HFFc6 (cell line): ENCODE results near the gene KIAA1755. TPM values are rescaled to one million over a fixed set of nuclear protein-coding genes. Genes with fewer than 3 reads are reported as not detected.
A peak's percentile ranks its signal among the peaks of the same experiment; 100 is the strongest.

Source experiments
- DNase-seq: peaks from one replicate; pipeline ENCODE4 v3.0.0-alpha.2; 2018
- H3K27ac Mint-ChIP-seq: 2 replicates; pipeline ENCODE4 v1.8.0; 2020; ENCODE audit warnings: mild to moderate bottlenecking, mixed read lengths
- H3K27me3 Mint-ChIP-seq: 2 replicates; pipeline ENCODE4 v1.8.0; 2021; ENCODE audit warnings: mild to moderate bottlenecking, moderate library complexity, mixed read lengths; ENCODE audit not compliant: insufficient read depth
- H3K36me3 Mint-ChIP-seq: 2 replicates; pipeline ENCODE4 v1.8.0; 2021; ENCODE audit warnings: low read depth, mixed read lengths
- H3K4me1 Mint-ChIP-seq: 2 replicates; pipeline ENCODE4 v1.8.0; 2020; ENCODE audit warnings: low read depth, mixed read lengths
- H3K4me3 Mint-ChIP-seq: 2 replicates; pipeline ENCODE4 v1.8.0; 2020; ENCODE audit warnings: mild to moderate bottlenecking, moderate library complexity, mixed read lengths
- H3K9me3 Mint-ChIP-seq: 2 replicates; pipeline ENCODE4 v1.8.0; 2020; ENCODE audit warnings: mild to moderate bottlenecking, mixed read lengths
- total RNA-seq, 6 experiments: library from RNA; stranded (reverse); fragmentation: NEBNext Ultra II Directional; extraction: Animal tissue kit (Norgen Biotek cat#: 25700); gene quantifications; 2 replicates in 1 of 6; 3 replicates in 5 of 6; pipeline ENCODE4 v1.2.3, GENCODE V29; 2021
- TF ChIP-seq, protein P1 (sequence below): fragments of 200-600 bp; sonication (generic); IDR thresholded peaks from 2 replicates; pipeline ENCODE4 v1.5.0; 2021; ENCODE audit warnings: antibody characterized with exemption, mild to moderate bottlenecking

KIAA1755 gene
- total RNA-seq, 6 experiments from 2014 or later: 1.2 to 4.4 (median 2.2) TPM

DNA sequence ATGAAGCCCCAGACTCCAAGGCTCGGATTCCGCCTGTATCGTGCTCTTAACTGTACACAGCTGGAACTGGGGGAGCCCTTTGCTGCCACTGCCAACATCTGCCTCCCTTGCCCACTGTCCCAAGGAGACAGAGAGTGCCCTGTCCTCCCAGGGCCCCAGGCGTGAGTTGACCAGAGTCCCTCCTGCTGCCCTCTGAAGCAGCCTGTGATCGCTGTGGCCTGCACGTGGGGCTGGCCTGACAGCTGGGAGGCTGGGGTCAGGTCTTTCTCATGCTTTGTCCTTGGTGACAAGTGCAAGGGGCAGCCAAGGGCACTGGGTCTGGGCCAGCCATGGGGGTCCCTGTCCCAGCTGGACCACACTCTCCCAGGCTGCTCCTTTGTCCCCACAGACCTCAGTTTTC lies 44.3 kb downstream of the KIAA1755 start:
- no peak for DNase-seq
- no peaks in the 10 kb centered on the region for H3K27me3 Mint-ChIP-seq
- H3K4me3 Mint-ChIP-seq: no peak overlapping the region
- TF ChIP-seq, protein P1, sequence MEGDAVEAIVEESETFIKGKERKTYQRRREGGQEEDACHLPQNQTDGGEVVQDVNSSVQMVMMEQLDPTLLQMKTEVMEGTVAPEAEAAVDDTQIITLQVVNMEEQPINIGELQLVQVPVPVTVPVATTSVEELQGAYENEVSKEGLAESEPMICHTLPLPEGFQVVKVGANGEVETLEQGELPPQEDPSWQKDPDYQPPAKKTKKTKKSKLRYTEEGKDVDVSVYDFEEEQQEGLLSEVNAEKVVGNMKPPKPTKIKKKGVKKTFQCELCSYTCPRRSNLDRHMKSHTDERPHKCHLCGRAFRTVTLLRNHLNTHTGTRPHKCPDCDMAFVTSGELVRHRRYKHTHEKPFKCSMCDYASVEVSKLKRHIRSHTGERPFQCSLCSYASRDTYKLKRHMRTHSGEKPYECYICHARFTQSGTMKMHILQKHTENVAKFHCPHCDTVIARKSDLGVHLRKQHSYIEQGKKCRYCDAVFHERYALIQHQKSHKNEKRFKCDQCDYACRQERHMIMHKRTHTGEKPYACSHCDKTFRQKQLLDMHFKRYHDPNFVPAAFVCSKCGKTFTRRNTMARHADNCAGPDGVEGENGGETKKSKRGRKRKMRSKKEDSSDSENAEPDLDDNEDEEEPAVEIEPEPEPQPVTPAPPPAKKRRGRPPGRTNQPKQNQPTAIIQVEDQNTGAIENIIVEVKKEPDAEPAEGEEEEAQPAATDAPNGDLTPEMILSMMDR: no peak
- H3K9me3 Mint-ChIP-seq: no peaks in the 10 kb centered on the region
- H3K27ac Mint-ChIP-seq: no peak overlapping the region
- H3K4me1 Mint-ChIP-seq: peaks cover 46% of the 10 kb centered on the region
- no peaks in the 10 kb centered on the region for H3K36me3 Mint-ChIP-seq

DNA sequence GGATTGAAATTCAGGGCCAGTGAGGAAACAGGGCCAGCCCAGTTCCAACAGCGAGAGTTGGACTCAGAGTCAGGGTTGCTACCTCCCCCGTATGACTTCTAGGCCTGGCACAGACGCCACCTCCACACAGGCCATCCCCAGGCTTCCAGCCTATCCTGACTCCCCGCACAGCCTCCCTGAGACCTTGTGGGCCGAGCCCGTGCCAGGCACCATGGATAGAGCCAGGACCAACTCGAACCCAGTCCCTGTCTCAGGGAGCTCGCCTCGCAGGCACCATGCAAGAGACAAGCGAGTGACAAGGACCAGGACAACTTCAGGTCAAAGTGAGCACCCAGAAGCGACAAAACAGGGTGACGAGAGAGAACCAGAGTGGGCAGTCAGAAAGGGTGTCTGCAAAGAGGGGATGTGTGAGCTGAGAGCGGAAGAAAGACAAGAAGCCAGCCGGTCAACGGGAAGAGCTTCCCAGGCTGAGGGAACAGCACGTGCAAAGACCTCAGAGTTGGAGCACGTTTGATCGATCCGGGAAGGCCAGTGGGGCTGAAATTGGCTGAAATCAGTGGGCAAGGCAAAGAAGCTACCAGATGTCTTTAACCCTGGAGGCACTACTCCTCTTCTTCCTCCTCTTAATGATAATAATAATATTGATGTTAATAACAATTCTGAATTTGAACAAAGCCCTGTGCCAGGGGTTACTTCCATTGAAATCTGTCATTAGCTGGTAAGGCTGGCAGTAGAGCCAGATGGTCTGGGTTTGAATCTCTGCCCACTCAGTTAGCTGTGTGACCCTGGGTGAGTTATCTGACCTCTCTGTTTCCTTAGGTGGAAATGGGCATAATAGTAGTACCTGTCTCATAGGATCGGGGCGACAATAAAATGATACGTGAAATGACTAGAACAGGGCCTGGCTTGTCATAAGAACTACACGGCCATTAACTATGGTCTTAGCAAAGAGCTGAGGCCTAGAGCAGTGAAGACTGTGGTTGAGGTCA lies 45.0 kb downstream of the KIAA1755 start:
- TF ChIP-seq, protein P1: no peak
- no peaks in the 10 kb centered on the region for H3K36me3 Mint-ChIP-seq
- DNase-seq: no peak
- H3K27ac Mint-ChIP-seq: no peak overlapping the region
- no peak overlapping the region for H3K4me3 Mint-ChIP-seq
- peaks cover 46% of the 10 kb centered on the region for H3K4me1 Mint-ChIP-seq
- H3K27me3 Mint-ChIP-seq: no peaks in the 10 kb centered on the region
- no peaks in the 10 kb centered on the region for H3K9me3 Mint-ChIP-seq

DNA sequence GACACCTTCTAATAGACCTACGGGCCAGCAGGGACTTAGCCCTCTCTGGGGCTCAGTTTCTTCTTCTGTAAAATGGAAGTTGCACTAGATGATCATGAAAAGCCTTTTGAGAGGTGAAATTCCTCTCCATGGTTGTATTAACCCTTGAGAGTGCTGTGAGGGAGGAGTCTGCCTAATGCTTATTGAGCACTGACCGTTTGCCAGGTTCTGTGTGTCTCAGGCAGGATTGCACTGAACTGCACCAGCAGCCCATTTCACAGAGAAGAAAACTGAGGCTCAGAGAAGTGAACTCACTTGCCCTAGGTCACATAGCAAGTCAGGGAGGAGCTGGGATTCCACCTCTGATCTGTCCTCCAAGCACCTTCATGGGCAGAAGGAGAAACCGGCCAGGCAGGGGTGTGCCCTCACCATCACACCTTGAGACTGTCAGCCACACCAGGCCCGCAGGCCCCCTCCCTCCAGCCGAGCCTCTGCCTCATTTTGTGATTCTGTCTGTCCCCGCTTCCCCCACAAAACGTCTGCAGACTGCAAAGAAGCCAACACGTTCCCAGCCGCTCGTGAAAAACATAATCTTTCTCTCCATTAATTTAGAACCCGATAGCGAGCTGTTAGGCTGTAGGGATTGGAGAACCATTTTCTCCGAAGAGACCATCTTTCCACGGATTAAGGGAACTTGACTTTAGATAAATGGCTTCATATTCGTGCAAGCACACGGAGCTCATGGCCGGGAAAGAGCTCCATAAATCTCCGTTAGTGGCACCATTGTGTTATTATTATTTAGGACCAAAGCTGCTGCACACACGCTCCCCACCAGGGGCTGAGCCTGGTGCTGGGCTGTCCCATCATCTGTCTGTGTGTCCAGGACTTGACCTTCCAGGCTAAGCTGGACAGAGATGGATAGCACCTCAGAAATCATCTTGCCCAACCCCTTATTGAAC lies 46.0 kb downstream of the KIAA1755 start:
- H3K9me3 Mint-ChIP-seq: no peaks in the 10 kb centered on the region
- H3K27ac Mint-ChIP-seq: no peak overlapping the region
- H3K36me3 Mint-ChIP-seq: no peaks in the 10 kb centered on the region
- peaks cover 49% of the 10 kb centered on the region for H3K4me1 Mint-ChIP-seq
- DNase-seq: no peak
- no peak overlapping the region for H3K4me3 Mint-ChIP-seq
- H3K27me3 Mint-ChIP-seq: no peaks in the 10 kb centered on the region
- TF ChIP-seq, protein P1: peak; percentile 48

- Mint-ChIP-seq H3K9me3 (no peaks in the 10 kb centered on the region), H3K4me3 (no peak overlapping the region), H3K36me3 (no peaks in the 10 kb centered on the region), H3K27ac (no peak overlapping the region), H3K4me1 (peaks cover 49% of the 10 kb centered on the region), H3K27me3 (no peaks in the 10 kb centered on the region)
- TF ChIP-seq, protein P1: no peak
- DNase-seq: no peak
These were observed 47.0 kb downstream of the KIAA1755 start for GRCh38 chr20:38213607-38213940.

GRCh38 chr20:38212806-38213606 lies 47.5 kb downstream of the KIAA1755 start:
- H3K4me1 Mint-ChIP-seq: peaks cover 47% of the 10 kb centered on the region
- TF ChIP-seq, protein P1: no peak
- H3K27me3 Mint-ChIP-seq: no peaks in the 10 kb centered on the region
- H3K36me3 Mint-ChIP-seq: no peaks in the 10 kb centered on the region
- H3K9me3 Mint-ChIP-seq: no peaks in the 10 kb centered on the region
- H3K4me3 Mint-ChIP-seq: no peak overlapping the region
- no peak overlapping the region for H3K27ac Mint-ChIP-seq
- no peak for DNase-seq
